Measurements from ENCODE around the gene MAP4K5.

MAP4K5 gene

DNA sequence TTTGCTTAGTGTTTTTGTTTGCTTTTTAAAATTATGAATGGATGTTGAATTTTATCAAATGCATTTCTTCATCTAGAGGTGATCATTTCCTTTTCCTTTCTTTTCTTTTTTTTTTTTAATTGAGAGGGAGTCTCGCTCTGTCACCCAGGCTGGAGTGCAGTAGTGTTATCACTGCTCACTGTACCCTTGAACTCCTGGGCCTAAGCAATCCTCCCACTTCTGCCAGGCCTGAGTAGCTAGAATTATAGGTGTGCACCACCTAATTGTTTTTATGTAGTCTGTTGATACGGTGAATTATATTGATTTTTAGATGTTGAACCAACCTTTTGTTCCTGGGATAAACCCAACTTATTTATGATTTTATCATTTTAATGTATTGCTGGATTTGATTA is 134.2 kb downstream of the MAP4K5 start:
- DNase-seq = no peak

DNA sequence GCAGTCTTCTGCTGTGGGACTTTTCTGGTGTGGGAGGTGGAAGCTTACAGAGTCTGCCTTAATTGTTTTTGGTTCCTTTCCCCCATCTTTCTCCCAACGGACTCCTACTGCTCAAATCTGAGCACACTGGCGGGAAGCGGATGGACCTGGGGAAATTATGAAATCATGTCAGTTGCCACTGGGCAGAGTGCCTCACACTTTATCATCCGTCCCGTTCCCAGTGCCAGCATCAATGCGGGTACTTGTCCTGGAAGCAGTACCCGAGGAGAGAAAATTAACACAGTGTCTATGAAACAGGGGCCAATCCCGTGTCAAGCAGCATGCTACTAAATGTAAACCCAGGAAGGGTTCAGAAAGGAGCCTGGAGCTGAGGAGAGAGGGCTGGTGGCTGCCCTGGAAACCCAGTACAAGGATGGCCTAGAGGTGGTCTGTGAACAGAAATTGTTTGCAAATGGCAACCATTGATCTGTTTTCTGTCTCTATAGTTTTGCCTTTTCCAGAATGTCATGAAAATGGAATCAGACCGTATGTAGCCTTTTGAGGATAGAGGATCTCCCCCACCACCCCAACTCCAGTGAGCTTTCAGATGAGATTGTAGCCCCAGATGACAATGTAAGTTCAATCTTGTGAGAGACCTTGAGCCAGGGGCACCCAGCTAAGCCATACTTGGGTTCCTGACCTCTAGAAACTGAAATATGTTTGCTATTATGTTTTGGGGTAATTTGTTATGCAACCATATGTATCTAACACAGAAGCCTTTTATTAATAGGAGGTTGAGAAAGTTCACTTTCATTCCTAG is 134.8 kb downstream of the MAP4K5 start:
- peak; percentile 17 for DNase-seq

DNA sequence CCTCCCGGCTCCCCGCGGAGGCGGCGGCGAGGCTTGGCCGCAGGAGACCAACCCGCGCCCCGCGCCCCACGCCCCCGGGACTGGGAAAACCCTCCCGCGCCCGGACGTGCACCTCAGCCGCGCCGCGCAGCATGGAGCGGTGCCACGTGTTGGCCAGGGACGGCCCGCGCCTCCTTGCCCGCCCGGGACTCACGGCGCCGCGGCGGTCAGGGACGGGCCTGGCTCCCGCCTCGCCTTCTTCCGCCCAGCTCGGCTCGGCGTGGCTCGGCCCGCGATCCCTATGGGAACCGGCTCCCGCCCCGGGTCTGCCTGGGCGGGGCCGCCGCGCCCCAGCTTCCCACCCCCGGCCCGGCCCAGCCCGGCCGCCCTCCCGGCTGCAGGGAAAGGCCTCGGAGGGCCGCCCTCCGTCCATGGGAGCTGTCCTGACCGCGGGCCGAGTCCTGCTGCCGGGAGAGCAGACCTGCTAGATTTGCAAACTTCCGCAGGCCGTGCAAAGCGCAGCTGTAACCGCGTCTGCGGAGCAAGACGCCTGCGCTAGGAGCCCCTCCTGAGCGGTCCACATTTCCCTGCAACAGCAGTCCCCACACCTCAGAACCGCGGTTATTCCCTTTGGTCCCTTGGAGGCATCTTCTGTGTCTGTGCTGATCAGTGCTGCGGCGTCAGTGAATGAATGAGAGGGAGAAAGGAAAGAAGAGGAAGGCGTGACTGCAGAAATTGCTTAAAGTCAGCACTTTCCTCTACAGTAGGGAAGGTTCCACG is 135.6 kb downstream of the MAP4K5 start, which contains the start of gene CDKL1:
CDKL1 (minus strand) TSS at position 251 of the 759 bp plus-strand sequence. CDS start 1,013 bp downstream, outside the sequence.
- peak; percentile 73 for DNase-seq

DNA sequence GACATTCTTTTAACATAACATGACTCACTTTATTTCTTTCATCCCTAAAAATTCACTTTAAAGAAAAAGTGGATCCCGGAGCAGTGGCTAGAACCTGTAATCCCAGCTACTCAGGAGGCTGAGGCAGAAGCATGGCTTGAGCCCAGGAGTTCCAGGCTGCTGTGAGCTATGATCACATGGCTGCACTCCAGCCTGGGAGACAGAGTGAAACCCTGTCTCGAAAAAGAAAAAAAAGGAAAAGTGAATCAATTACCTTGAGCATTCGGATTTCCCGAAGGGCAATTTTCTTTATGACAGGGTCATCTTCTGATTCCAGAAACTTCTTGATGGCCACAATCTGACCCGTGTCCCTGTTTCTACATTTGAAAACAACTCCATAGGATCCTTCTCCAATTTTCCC is 136.9 kb downstream of the MAP4K5 start:
- no peak for DNase-seq

DNA sequence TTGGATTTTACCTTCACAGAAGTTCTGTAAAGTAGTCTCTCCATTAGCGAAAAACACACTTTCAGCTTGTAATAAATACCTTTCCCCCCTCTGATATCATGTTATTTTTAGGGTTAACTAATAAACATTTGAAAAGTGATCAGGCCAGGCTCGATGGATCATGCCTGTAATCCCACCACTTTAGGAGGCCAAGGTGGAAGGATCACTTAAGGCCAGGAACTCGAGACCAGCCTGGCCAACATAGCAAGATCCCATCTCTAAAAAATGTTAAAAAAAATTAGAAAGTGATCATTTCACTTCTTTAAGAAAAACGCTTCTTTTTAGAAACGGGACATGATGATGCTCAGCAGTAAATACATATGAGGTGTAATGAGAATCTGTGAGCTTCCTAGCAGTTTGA is 137.7 kb downstream of the MAP4K5 start:
- no peak for DNase-seq

DNA sequence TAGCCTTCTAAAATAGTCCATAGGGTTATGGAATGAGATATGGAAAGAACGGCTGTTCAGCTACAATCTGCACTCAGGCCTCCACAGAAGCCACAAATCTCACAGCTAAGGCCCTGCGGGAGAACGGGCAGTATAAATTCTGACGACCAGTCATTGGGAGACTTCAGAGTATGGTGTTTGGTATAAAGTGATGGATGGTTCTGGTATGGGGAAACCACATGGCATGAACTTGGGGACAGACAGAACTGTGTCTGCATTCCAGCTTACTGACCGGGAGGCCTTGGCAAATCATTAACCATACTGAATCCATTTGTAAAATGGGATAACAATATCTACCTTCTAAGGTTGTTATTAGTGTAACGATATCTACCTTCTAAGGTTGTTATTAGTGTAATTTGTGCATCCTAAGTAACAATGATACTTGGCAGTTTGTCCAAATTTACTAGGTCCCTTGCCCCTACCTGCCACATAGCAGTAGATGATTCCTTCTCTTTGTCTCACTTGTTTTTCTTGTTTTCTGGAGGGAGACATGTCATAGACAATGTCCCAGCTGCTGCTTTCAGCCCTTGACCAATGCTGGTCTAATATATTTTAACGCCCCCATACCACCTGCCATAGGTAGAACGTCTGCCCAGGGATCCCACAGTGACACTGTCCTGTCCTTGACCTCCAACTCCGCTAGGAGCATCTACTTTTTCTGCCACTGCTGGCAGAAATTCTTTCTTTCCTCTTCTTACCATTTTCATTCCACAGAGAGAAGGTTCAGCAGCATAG is 142.5 kb downstream of the MAP4K5 start:
- DNase-seq = no peak

DNA sequence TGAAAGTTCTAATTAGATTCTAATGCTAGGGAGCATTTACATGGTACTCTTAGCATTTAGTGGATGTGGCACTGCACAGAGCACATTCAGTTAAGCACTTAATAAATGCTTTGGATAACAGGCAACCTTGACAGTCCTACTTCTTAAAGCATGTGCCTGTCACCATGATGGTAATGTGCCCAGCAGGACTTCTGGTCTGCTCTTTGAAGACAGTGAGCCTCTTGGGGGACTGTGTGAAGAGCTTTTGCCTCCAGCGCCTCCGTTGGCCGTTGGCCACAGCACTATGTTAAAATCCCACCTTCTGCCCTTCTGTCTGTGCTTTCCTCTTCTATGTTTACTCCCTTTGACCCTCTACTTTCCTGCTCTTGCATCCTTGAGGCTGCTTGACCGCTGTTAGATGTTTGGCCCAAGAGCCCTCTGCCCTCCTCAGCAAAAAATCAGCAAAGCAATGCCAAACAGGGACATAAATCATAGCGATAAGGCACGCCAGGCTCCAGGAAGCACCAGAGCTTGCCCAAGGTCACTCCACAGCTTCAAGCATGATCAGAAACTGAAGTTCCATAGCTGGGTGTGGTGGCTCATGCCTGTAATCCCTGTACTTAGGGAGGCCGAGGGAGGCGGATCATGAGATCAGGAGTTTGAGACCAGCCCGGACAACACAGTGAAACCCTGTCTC is 144.0 kb downstream of the MAP4K5 start:
- DNase-seq = no peak

DNA sequence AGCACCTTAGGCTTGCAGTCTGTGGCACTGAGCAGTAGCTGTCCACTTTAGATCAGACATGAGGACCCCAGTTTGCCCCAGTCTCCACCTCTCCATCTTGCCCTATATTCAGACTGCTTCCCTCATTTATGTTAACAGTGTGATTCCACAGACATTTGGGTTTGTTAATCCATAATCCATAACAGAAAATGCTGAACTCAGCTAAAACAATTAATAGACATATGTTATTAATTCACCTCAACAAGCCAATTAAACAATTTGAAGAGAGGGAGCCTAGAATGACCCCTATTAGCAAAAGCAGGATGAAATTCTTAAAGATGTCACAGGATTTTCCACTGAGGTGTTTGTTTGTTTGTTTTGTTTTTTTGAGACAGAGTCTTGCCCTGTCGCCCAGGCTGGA is 144.8 kb downstream of the MAP4K5 start:
- DNase-seq = no peak

DNA sequence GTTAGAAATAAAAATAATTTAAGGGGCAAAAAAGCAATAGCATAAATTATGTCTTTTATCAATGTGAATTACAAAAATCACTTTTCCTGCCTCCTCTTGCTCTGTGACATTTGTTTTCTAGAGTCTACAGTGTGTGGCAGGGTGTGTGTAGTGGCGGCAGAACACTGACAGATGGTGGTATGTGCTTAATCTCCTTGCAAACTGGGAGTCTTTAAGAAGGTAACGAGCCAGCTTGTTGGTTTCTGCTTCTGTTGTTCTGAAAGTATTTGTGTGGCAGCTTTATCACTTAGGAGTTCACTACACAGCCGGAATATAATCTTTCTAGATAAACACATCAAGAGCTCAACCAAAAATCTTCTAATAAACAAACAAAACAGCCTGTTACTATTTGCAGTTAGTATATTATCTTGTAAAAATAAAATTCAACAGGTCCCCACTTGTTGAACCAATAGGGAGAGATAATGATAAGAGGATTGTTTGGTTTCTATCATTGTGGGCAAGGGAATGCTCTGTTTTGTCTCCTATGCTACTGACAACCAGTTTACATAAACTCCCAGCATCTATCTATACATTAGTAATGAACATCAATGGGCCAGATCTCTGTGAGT is 148.6 kb downstream of the MAP4K5 start:
- DNase-seq = no peak

DNA sequence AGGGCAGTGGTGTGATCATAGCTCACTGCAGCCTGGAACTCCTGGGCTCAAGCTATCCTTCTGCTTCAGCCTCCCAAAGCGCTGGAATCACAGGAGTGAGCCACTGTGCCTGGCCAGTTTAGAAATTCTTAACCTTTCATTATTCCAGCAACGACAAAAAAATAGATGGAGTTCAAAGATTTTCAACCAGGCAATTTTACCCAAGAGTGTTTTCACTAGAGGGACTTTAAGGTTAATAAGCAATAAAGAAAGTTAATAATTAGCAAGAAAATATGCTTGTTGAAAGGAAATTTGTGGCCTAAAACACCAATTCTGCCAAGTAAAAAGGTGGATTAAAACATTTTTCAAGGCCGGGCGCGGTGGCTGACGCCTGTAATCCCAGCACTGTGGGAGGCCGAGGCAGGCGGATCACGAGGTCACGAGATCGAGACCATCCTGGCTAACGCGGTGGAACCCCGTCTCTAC is 150.5 kb downstream of the MAP4K5 start:
- DNase-seq = no peak

DNA sequence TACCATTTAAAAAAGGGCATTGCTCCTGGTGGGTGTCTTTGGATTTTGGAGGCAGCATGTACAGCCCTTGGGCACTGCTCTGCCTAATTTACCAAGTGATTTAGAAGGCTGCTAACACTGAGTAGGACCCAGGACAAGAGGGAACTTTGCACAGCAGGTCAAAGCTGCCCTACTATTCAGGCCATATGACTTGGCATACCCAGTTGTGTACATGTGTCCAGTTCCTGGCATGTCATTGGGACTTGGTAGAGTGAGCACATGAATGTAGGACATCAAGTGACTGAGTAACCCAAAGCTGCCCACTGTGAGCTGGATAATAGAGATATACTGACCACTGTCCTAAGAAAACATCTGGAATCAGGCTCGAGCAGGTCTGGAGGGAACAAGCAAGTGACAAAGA is 151.4 kb downstream of the MAP4K5 start:
- no peak for DNase-seq

DNA sequence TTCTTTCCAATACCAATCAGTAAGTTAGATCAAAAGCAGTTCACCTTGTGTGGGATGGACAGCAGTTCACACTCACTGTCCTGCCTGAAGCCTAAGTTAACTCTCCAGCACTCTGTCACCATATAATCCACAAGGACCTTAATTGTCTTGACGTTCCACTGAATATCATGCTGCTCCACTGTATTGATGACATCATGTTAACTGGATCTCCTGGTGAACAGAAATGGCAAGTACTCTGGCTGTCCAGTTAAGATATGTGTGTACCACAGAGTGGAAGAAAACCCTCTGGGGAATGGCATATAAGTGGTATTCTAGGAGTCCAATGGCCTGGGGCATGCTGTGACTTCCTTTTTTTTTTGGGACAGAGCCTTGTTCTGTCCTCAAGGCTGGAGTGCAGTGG is 151.9 kb downstream of the MAP4K5 start:
- no peak for DNase-seq

DNA sequence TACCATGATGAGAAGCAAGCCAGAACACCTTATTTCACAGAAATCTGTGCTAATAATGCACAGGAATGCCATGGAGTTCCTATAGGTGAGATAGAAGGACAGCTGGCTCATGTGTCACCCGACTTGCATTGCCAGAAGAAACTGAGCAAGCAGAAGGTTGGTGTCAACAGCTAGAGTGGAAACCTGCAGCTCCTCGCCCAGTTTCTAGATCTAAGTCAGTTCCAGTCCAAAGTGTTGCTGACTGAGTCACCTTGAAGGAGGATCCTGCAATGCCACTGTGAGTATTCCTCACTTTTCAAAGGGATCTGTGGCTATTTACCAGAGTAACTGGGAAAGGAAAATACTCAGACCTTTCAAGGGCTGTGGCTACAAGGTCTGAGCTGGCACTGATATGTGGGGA is 152.8 kb downstream of the MAP4K5 start:
- no peak for DNase-seq

DNA sequence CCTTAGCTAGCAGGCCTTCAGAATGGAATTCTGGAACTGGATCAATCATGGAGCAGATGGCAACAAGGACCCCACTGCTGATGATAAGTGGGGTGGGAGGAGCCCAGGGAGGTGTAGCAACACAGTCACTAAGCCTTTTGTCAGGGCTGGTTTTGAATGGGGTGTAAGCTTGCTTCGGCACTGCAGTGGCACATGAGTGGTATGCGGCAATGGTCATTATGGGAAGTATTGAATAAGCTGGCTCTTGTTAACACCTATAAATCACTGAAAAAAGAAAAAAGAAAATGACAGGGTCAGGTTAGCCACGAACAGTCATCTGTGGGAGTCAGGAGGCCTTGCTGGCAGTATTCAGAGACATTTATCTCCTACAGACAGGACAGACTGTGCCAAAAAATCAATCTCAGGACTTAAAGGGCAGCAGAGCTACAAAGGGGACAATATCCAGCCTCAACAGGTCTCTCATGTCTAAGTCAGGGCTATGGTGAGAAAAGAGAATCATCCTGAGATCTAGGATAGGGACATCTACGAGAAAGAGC is 154.8 kb downstream of the MAP4K5 start:
- DNase-seq = no peak

DNA sequence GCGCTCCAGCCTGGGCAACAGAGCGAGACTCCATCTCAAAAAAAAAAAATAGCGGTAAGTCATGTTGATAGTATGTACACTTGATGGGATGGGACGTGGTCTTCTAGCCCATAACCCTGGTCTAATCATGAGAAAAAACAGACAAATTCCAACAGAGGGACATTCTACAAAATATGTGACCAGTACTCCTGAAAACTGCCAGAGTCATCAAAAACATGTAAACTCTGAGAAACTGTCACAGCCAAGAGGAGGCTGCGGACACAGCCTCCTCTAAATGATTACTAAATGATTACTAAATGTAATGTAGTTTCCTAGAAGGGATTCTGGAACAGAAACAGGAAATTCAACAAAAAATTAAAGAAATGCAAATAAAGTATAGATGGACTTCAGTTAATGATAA is 156.6 kb downstream of the MAP4K5 start:
- no peak for DNase-seq

DNA sequence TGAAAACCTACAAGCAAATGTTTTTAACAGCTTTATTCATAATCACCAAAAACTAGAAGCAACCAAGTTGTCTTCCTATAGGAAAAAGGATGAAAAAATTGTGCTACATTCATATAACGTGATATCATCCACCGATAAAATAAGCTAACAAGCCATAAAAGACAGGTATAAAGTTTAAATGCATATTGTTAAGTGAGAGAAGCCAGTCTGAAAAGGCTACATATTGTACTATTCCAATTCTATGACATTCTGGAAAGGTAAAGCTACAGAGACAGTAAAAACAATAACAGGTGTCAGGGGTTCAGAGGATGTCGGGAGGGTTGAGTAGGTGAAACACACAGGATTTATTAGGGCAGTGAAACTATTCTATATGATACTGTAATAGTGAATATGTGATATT is 158.4 kb downstream of the MAP4K5 start:
- no peak for DNase-seq

DNA sequence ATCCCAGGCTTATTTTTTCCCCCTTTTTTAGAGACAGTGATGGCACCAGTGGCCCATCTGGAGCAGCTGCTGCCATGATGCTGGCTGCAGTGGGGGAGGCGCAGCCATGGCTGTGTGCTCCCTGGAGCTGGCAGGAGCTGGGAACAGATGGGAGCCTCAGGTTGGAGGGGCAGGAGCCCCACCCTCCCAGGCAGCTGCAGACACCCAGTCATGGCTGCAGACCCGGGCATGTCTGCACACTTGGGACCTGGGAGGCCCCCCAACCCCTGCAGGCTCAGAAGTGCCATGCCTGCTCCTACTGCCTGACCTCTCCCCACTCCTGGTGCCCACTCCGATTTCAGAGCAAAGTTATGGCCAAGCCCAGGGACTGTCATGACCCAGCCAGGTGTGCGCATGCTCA is 160.8 kb downstream of the MAP4K5 start:
- no peak for DNase-seq

Measured in fibroblast of skin of scalp (primary cell).